ENCODE measurements around the gene FAF1.

Gene FAF1

GRCh38 chr1:50633465-50633864 is 326.6 kb downstream of the FAF1 start:
- no peak overlapping the region for H3K4me3 ChIP-seq (ENCODE audit: low read depth, low read length)
- TF ChIP-seq, protein P1, sequence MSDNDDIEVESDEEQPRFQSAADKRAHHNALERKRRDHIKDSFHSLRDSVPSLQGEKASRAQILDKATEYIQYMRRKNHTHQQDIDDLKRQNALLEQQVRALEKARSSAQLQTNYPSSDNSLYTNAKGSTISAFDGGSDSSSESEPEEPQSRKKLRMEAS (IDR thresholded peaks at IDR 0.05; ENCODE audit: low read depth, low read length): no peak
- TF ChIP-seq CTCF (IDR thresholded peaks at IDR 0.05; ENCODE audit: low read depth, low read length) (no peak), POLR2A (IDR thresholded peaks at IDR 0.05; ENCODE audit: extremely low read depth, insufficient read length) (no peak), MYC (IDR thresholded peaks at IDR 0.05; ENCODE audit: low read depth, low read length) (no peak)
- no peak for DNase-seq (ENCODE audit: low read depth)

DNA sequence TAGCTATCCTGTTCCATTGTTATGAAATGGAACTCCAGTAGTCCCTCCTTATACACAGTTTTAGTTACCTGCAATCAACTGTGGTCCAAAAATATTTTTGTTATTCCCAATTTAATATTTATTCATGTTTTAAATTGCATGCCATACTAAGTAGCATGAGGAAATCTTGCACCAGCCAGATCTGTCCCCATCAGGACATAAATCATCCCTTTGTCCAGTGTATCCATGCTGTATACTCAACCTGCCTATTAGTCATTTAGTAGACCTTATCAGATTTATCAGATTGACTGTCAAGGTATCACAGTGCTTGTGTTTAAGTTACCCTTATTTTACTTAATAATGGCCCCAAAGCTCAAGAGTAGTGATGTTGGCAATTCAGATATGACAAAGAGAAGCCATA is 328.9 kb downstream of the FAF1 start:
- no peak for DNase-seq (ENCODE audit: low read depth)
- H3K4me3 ChIP-seq (ENCODE audit: low read depth, low read length): no peak overlapping the region
- no peak for TF ChIP-seq MYC (IDR thresholded peaks at IDR 0.05; ENCODE audit: low read depth, low read length)
- TF ChIP-seq, protein P1 (IDR thresholded peaks at IDR 0.05; ENCODE audit: low read depth, low read length): no peak
- TF ChIP-seq POLR2A (IDR thresholded peaks at IDR 0.05; ENCODE audit: extremely low read depth, insufficient read length): no peak
- no peak for TF ChIP-seq CTCF (IDR thresholded peaks at IDR 0.05; ENCODE audit: low read depth, low read length)

DNA sequence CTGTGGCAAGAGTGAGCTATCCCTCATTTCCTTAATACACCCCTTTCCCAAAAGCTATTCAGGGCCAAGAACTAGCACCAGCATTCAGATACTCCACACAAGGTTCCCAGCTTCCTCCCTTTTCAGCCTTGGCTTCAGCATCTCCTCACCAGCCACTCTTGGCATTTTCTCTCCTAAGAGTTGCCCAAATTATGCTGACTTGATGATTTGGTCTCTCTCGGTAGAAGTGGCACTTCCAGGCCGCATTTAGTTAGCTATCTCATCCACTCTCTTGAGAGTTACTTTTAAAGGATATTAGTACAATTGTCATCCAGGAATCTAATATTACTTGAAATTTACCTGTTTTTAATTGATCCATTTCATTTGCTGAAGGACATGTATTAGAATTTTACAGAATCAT is 337.8 kb downstream of the FAF1 start:
- no peak for DNase-seq (ENCODE audit: low read depth)
- no peak overlapping the region for H3K4me3 ChIP-seq (ENCODE audit: low read depth, low read length)
- TF ChIP-seq, protein P1 (IDR thresholded peaks at IDR 0.05; ENCODE audit: low read depth, low read length): no peak
- TF ChIP-seq MYC (IDR thresholded peaks at IDR 0.05; ENCODE audit: low read depth, low read length) (no peak), CTCF (IDR thresholded peaks at IDR 0.05; ENCODE audit: low read depth, low read length) (no peak), POLR2A (IDR thresholded peaks at IDR 0.05; ENCODE audit: extremely low read depth, insufficient read length) (no peak)

DNA sequence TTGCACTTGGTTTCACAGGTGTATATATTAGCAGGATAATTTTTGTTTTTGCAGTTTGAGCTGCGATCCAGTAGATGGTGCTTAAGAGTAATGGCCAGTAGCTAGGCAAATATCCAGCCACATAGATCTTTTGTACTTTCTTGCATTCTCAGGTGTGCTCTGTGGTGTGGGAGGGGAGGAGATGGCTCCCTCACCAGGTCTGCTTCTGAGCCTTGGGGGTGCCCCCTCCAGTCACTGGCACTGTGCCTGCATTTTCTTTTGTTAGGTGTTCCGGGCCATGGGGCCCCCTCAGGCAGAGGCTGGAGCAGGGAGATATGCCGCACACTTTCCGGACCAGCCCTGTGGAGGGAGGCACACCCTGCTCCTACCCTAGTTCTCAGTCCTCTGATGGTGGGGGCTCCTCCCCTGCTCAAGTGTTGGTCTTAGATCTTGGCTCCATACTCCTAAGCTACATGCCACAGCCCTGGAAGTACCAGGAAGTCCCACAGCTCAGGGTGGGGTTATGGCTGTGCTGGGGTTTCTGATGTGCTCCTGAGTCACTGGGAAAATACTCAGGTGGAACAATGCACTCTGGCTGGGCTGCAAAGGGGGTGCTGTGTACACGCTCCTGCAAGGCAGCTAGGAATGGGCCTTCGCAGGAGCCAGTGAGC is 339.3 kb downstream of the FAF1 start:
- no peak for TF ChIP-seq MYC (IDR thresholded peaks at IDR 0.05; ENCODE audit: low read depth, low read length)
- TF ChIP-seq CTCF (IDR thresholded peaks at IDR 0.05; ENCODE audit: low read depth, low read length): peak; percentile 29
- DNase-seq (ENCODE audit: low read depth): peak; percentile 11
- H3K4me3 ChIP-seq (ENCODE audit: low read depth, low read length): no peak overlapping the region

- DNase-seq (ENCODE audit: low read depth): no peak
- no peak overlapping the region for H3K4me3 ChIP-seq (ENCODE audit: low read depth, low read length)
- TF ChIP-seq, protein P1 (IDR thresholded peaks at IDR 0.05; ENCODE audit: low read depth, low read length): no peak
- no peak for TF ChIP-seq CTCF (IDR thresholded peaks at IDR 0.05; ENCODE audit: low read depth, low read length)
- no peak for TF ChIP-seq MYC (IDR thresholded peaks at IDR 0.05; ENCODE audit: low read depth, low read length)
- no peak for TF ChIP-seq POLR2A (IDR thresholded peaks at IDR 0.05; ENCODE audit: extremely low read depth, insufficient read length)
These were observed 344.9 kb downstream of the FAF1 start for GRCh38 chr1:50615036-50615750.
